HepG2 (cell line): ENCODE data around the gene SLC25A25. TPM values are rescaled to one million over a fixed set of nuclear protein-coding genes. Genes with fewer than 3 reads are reported as not detected.

Experiments used
- FOXO1 ChIP-seq: sonication (generic); formaldehyde crosslinking; IDR thresholded peaks from 2 replicates; pipeline ENCODE4 v1.4.0; 2020; ENCODE audit warnings: missing genetic modification reagents
- FOXP1 ChIP-seq, 2 experiments: fragments of 450-650 bp in 1 of 2; IDR thresholded peaks; 2 replicates each; pipeline ENCODE4 v1.6.1; 2017 to 2018; ENCODE audit warnings: antibody characterized with exemption in 1 of 2
- HMG20B ChIP-seq: conservative IDR thresholded peaks from 2 replicates; pipeline ENCODE4 v1.6.1; 2016; ENCODE audit warnings: missing genetic modification reagents, missing compliant biosample characterization
- MLLT10 ChIP-seq: sonication (generic); formaldehyde crosslinking; IDR thresholded peaks from 2 replicates; pipeline ENCODE4 v1.4.0; 2020; ENCODE audit warnings: missing genetic modification reagents
- MTA3 ChIP-seq: sonication (generic); formaldehyde crosslinking; IDR thresholded peaks from 2 replicates; pipeline ENCODE4 v1.4.0; 2020; ENCODE audit warnings: missing genetic modification reagents
- NFE2 ChIP-seq: sonication (generic); formaldehyde crosslinking; IDR thresholded peaks from 2 replicates; pipeline ENCODE4 v1.4.0; 2020; ENCODE audit warnings: missing genetic modification reagents
- NR2F6 ChIP-seq, 2 experiments: IDR thresholded peaks; 2 replicates each; pipeline ENCODE4 v1.6.1; 2016; ENCODE audit warnings: antibody characterized with exemption in 1 of 2, mild to moderate bottlenecking in 1 of 2
- PITX1 ChIP-seq: sonication (generic); formaldehyde crosslinking; IDR thresholded peaks from 2 replicates; pipeline ENCODE4 v1.5.1; 2020; ENCODE audit warnings: mild to moderate bottlenecking, missing genetic modification reagents
- RXRB ChIP-seq: IDR thresholded peaks from 2 replicates; pipeline ENCODE4 v1.6.1; 2016; ENCODE audit warnings: borderline replicate concordance, missing genetic modification reagents, missing compliant biosample characterization
- SIX4 ChIP-seq: sonication (generic); formaldehyde crosslinking; IDR thresholded peaks from 2 replicates; pipeline ENCODE4 v1.4.0; 2020; ENCODE audit warnings: missing genetic modification reagents
- SP2 ChIP-seq: sonication (generic); formaldehyde crosslinking; IDR thresholded peaks from 2 replicates; pipeline ENCODE4 v1.5.1; 2020; ENCODE audit warnings: mild to moderate bottlenecking, missing genetic modification reagents
- ZNF160 ChIP-seq: sonication (generic); formaldehyde crosslinking; IDR thresholded peaks from 2 replicates; pipeline ENCODE4 v1.8.0; 2022; ENCODE audit warnings: mild to moderate bottlenecking, inconsistent platforms, missing genetic modification reagents
- ZNF33B ChIP-seq: sonication (generic); formaldehyde crosslinking; IDR thresholded peaks from 2 replicates; pipeline ENCODE4 v1.5.1; 2020; ENCODE audit warnings: mild to moderate bottlenecking, missing genetic modification reagents
- ZNF737 ChIP-seq: sonication (generic); formaldehyde crosslinking; IDR thresholded peaks from 2 replicates; pipeline ENCODE4 v1.5.0; 2020; ENCODE audit warnings: missing genetic modification reagents, mild to moderate bottlenecking, borderline replicate concordance
- ZSCAN29 ChIP-seq: sonication (generic); formaldehyde crosslinking; conservative IDR thresholded peaks from 2 replicates; pipeline ENCODE4 v1.4.0; 2020; ENCODE audit warnings: mild to moderate bottlenecking, missing genetic modification reagents
- ZSCAN9 ChIP-seq: IDR thresholded peaks from 2 replicates; pipeline ENCODE4 v1.6.1; 2016; ENCODE audit warnings: borderline replicate concordance
- polyA plus RNA-seq, 8 experiments: library from polyadenylated mRNA; depleted of rRNA in 3 of 8; stranded (reverse) in 7 of 8; unstranded in 1 of 8; fragments of >200 nt; fragmentation: Illumina TruSeq in 4 of 8; extraction: Trizol in 4 of 8; gene quantifications; 2 replicates each; pipeline versions ENCODE4 v1.2.1 to v1.2.3, GENCODE V29; 2011 to 2016; ENCODE audit warnings: low read depth in 4 of 8, missing spikeins in 1 of 8, mixed read lengths in 1 of 8; ENCODE audit not compliant: insufficient read depth in 1 of 8
- total RNA-seq, 5 experiments: library from RNA; depleted of rRNA; stranded (reverse); fragments of >200 nt; fragmentation: Illumina TruSeq; extraction: Trizol; gene quantifications; 2 replicates each; pipeline ENCODE4 v1.2.3, GENCODE V29; 2016; ENCODE audit warnings: low read depth in 1 of 5
- TF ChIP-seq, protein P1 (sequence below): sonication (generic); formaldehyde crosslinking; IDR thresholded peaks from 2 replicates; pipeline ENCODE4 v1.4.0; 2020; ENCODE audit warnings: missing genetic modification reagents
- TF ChIP-seq, protein P2 (sequence below): sonication (generic); IDR thresholded peaks from 2 replicates; pipeline ENCODE4 v1.6.1; 2016; ENCODE audit warnings: low read depth, borderline replicate concordance
- TF ChIP-seq, protein P3 (sequence below): sonication (generic); formaldehyde crosslinking; IDR thresholded peaks from 2 replicates; pipeline ENCODE4 v1.4.0; 2020; ENCODE audit warnings: missing genetic modification reagents
- TF ChIP-seq, protein P4 (sequence below): IDR thresholded peaks from 2 replicates; pipeline ENCODE4 v1.6.1; 2016; ENCODE audit warnings: mild to moderate bottlenecking
- TF ChIP-seq, protein P5 (sequence below): sonication (generic); formaldehyde crosslinking; IDR thresholded peaks from 2 replicates; pipeline ENCODE4 v1.8.1; 2023; ENCODE audit warnings: missing genetic modification reagents, mild to moderate bottlenecking, borderline replicate concordance
- TF ChIP-seq, protein P6 (sequence below): sonication (generic); formaldehyde crosslinking; conservative IDR thresholded peaks from 2 replicates; pipeline ENCODE4 v1.8.0; 2022; ENCODE audit warnings: low read depth, missing genetic modification reagents

SLC25A25 gene
- total and polyA plus RNA-seq, 2 of the 13 experiments (the other 11 are each of a cell fraction or from before 2014, with no cell fraction given), result 10.5 to 24.8 TPM

DNA sequence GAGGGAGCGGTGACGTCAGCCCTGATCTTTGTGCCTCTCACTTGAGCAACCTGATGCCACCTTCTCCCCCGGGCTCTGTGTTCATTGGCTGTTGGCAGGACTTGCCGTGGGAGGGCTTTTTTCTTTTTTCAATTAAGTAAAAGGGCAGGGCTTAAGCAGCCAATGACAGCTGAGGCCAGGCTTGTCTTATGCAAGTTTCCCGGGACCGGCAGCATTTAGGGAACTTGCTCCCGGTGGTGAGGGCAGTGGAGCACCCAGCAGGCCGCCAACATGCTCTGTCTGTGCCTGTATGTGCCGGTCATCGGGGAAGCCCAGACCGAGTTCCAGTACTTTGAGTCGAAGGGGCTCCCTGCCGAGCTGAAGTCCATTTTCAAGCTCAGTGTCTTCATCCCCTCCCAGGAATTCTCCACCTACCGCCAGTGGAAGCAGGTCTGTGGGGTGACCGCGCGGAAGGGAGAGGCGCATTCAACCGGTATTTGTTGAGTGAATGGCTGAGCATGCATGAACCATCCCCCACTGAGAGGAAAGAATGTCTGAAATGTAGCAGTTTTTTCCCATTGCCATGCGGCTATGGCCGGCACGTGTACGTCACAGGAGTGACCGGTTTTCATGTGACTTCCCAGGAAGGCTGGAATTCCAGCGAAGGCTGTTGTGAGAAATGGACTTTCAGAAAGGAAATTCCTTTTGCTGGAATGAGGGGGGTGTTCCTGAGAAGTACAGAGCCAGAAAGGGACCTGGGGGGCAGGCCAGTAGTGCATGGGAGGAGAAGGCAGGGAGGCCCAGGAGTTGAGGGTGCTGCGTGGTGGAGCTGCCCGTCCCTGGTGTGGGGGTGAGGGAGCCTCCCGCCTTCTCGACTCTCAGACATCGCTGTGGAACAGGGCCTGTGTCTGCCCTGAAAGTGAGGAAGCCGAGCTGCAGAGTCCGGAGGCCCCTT lies 30.5 kb downstream of the SLC25A25 start (continued):
- TF ChIP-seq, protein P1, sequence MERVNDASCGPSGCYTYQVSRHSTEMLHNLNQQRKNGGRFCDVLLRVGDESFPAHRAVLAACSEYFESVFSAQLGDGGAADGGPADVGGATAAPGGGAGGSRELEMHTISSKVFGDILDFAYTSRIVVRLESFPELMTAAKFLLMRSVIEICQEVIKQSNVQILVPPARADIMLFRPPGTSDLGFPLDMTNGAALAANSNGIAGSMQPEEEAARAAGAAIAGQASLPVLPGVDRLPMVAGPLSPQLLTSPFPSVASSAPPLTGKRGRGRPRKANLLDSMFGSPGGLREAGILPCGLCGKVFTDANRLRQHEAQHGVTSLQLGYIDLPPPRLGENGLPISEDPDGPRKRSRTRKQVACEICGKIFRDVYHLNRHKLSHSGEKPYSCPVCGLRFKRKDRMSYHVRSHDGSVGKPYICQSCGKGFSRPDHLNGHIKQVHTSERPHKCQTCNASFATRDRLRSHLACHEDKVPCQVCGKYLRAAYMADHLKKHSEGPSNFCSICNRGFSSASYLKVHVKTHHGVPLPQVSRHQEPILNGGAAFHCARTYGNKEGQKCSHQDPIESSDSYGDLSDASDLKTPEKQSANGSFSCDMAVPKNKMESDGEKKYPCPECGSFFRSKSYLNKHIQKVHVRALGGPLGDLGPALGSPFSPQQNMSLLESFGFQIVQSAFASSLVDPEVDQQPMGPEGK, result no peak; the same call in none of the 2 replicates
- no peak for TF ChIP-seq NFE2 (CRISPR knock-in tag)
- TF ChIP-seq ZNF160, result no peak; the same call in 1 of the 2 replicates
- TF ChIP-seq NR2F6 (IDR thresholded peaks at IDR 0.05), result no peak
- no peak; the same call in 1 of the 2 replicates for TF ChIP-seq NR2F6 (CRISPR knock-in tag; IDR thresholded peaks at IDR 0.05)
- TF ChIP-seq, protein P2, sequence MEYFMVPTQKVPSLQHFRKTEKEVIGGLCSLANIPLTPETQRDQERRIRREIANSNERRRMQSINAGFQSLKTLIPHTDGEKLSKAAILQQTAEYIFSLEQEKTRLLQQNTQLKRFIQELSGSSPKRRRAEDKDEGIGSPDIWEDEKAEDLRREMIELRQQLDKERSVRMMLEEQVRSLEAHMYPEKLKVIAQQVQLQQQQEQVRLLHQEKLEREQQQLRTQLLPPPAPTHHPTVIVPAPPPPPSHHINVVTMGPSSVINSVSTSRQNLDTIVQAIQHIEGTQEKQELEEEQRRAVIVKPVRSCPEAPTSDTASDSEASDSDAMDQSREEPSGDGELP, result peak; percentile 55; the same call in 1 of the 2 replicates
- TF ChIP-seq, protein P3, sequence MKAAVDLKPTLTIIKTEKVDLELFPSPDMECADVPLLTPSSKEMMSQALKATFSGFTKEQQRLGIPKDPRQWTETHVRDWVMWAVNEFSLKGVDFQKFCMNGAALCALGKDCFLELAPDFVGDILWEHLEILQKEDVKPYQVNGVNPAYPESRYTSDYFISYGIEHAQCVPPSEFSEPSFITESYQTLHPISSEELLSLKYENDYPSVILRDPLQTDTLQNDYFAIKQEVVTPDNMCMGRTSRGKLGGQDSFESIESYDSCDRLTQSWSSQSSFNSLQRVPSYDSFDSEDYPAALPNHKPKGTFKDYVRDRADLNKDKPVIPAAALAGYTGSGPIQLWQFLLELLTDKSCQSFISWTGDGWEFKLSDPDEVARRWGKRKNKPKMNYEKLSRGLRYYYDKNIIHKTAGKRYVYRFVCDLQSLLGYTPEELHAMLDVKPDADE, result no peak
- TF ChIP-seq RXRB, result peak; percentile 61; the same call in 1 of the 2 replicates
- TF ChIP-seq, protein P4, sequence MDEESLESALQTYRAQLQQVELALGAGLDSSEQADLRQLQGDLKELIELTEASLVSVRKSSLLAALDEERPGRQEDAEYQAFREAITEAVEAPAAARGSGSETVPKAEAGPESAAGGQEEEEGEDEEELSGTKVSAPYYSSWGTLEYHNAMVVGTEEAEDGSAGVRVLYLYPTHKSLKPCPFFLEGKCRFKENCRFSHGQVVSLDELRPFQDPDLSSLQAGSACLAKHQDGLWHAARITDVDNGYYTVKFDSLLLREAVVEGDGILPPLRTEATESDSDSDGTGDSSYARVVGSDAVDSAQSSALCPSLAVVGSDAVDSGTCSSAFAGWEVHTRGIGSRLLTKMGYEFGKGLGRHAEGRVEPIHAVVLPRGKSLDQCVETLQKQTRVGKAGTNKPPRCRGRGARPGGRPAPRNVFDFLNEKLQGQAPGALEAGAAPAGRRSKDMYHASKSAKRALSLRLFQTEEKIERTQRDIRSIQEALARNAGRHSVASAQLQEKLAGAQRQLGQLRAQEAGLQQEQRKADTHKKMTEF, result peak; percentile 78
- TF ChIP-seq HMG20B, result no peak
- peak; percentile 50; the same call in 1 of the 2 replicates for TF ChIP-seq PITX1 (CRISPR knock-in tag)
- TF ChIP-seq FOXP1 (IDR thresholded peaks at IDR 0.05), result no peak
- TF ChIP-seq FOXP1 (CRISPR knock-in tag; IDR thresholded peaks at IDR 0.05), result 0 out of 2 replicates have a peak, but pooled peaks have one; percentile 12
- TF ChIP-seq SIX4 (CRISPR knock-in tag), result peak; percentile 93
- no peak for TF ChIP-seq SP2
- TF ChIP-seq ZSCAN9, result peak; percentile 72
- peak; percentile 22; the same call in 1 of the 2 replicates for TF ChIP-seq FOXO1 (CRISPR knock-in tag)
- TF ChIP-seq, protein P5, sequence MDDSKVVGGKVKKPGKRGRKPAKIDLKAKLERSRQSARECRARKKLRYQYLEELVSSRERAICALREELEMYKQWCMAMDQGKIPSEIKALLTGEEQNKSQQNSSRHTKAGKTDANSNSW (CRISPR knock-in tag), result no peak
- TF ChIP-seq, protein P6, sequence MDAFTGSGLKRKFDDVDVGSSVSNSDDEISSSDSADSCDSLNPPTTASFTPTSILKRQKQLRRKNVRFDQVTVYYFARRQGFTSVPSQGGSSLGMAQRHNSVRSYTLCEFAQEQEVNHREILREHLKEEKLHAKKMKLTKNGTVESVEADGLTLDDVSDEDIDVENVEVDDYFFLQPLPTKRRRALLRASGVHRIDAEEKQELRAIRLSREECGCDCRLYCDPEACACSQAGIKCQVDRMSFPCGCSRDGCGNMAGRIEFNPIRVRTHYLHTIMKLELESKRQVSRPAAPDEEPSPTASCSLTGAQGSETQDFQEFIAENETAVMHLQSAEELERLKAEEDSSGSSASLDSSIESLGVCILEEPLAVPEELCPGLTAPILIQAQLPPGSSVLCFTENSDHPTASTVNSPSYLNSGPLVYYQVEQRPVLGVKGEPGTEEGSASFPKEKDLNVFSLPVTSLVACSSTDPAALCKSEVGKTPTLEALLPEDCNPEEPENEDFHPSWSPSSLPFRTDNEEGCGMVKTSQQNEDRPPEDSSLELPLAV (CRISPR knock-in tag), result no peak
- TF ChIP-seq MLLT10 (CRISPR knock-in tag), result no peak
- TF ChIP-seq ZNF33B (CRISPR knock-in tag), result no peak
- no peak for TF ChIP-seq ZSCAN29
- TF ChIP-seq ZNF737 (CRISPR knock-in tag), result no peak
- no peak for TF ChIP-seq MTA3 (CRISPR knock-in tag)
